ENCODE data around the gene SCAPER. TPM values are rescaled to one million over a fixed set of nuclear protein-coding genes. Genes with fewer than 3 reads are reported as not detected.
A peak's percentile ranks its signal among the peaks of the same experiment; 100 is the strongest.

The SCAPER gene
- total RNA-seq, 4 donors from 2014 or later = 19.6 to 35.9 (median 31.8) TPM

GRCh38 chr15:76335307-76336253 is 569.6 kb downstream of the SCAPER start:
- intact Hi-C loops (cut with DNase I; ENCODE audit: low total_unique reads) = loop anchor here (10.0 kb wide), 1 partner anchor 529 kb away; no protein-coding TSS in a partner anchor
- Histone ChIP-seq H3K27ac (no peak overlapping the region), H3K4me3 (peak overlapping the region in 1 of 4 donors; percentile 45), H3K36me3 (no peaks in the 10 kb centered on the region), H3K4me1 (peaks cover 24 to 26% of the 10 kb centered on the region in 2 donors), H3K27me3 (peaks cover 71 to 78% (median 75%) of the 10 kb centered on the region in 3 donors), H3K9me3 (no peaks in the 10 kb centered on the region)
- in situ Hi-C loops (cut with MboI; ENCODE audit: low sequenced_read_pairs in 4 of 4) = loop anchor here in 3 of 4 donors (10.0 to 25.0 kb wide), 2 partner anchors 141 to 148 kb away; no protein-coding TSS in a partner anchor
- ATAC-seq (no peak), DNase-seq (no peak)
- TF ChIP-seq CTCF (IDR thresholded peaks at IDR 0.05 in 4 of 5, conservative IDR thresholded peaks at IDR 0.05 in 1 of 5) (no peak), POLR2A (IDR thresholded peaks at IDR 0.05) (no peak)

DNA sequence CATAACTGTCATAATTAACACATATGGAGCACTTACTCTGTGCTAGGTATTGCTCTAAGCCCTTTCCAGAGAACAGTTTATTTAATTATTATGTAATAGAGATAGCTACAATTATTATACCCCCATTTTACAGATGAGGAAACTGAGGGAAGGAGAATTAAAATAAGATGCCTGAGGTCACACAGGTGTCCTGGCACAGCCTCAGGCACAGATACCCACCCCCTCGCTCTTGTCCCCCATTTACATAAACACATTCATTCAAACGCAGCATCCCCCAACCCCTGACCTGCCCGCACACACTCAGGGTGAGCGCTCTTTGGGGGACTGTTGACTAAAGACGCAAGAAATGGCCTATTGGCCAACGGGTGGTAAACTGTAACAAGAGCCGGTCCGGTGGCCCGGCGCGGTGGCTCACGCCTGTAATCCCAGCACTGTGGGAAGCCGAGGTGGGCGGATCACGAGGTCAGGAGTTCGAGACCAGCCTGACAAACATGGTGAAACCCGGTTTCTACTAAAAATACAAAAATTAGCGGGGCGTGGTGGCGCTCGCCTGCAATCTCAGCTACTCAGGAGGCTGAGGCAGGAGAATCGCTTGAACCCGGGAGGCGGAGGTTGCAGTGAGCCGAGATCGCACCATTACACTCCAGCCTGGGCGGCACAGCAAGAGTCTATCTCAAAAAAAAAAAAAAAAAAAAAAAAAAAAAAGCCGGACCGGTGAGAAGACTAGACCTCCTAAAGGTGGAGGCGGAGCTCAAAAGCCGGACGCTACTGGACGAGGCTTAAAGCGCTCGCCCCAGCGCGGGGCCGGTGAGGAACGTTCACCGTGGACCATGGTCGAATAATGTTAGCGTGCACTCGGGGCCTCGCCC is 570.5 kb downstream of the SCAPER start:
- intact Hi-C loops (cut with DNase I; ENCODE audit: low total_unique reads) (loop anchor here (10.0 kb wide), 1 partner anchor 530 kb away; no protein-coding TSS in a partner anchor), in situ Hi-C loops (cut with MboI; ENCODE audit: low sequenced_read_pairs in 4 of 4) (loop anchor here in 3 of 4 donors (10.0 to 25.0 kb wide), 2 partner anchors 140 to 147 kb away; no protein-coding TSS in a partner anchor)
- H3K36me3 ChIP-seq = no peaks in the 10 kb centered on the region
- no peaks in the 10 kb centered on the region for H3K9me3 ChIP-seq
- DNase-seq (no peak), ATAC-seq (no peak)
- peaks cover 62 to 70% (median 69%) of the 10 kb centered on the region in 3 donors for H3K27me3 ChIP-seq
- H3K4me3 ChIP-seq = no peak overlapping the region
- peaks cover 17 to 18% of the 10 kb centered on the region in 2 donors for H3K4me1 ChIP-seq
- TF ChIP-seq POLR2A (IDR thresholded peaks at IDR 0.05) = no peak
- TF ChIP-seq CTCF (IDR thresholded peaks at IDR 0.05 in 4 of 5, conservative IDR thresholded peaks at IDR 0.05 in 1 of 5) = no peak
- no peak overlapping the region for H3K27ac ChIP-seq

GRCh38 chr15:76333720-76334437 is 571.3 kb downstream of the SCAPER start:
- H3K4me1 ChIP-seq = peaks cover 16 to 17% of the 10 kb centered on the region in 2 donors
- in situ Hi-C loops (cut with MboI; ENCODE audit: low sequenced_read_pairs in 4 of 4) (loop anchor here in 3 of 4 donors (10.0 to 25.0 kb wide), 2 partner anchors 139 to 147 kb away; no protein-coding TSS in a partner anchor), intact Hi-C loops (cut with DNase I; ENCODE audit: low total_unique reads) (loop anchor here (10.0 kb wide), 1 partner anchor 531 kb away; no protein-coding TSS in a partner anchor)
- ATAC-seq = no peak
- H3K9me3 ChIP-seq = no peaks in the 10 kb centered on the region
- peaks cover 54 to 62% (median 61%) of the 10 kb centered on the region in 3 donors for H3K27me3 ChIP-seq
- no peak overlapping the region for H3K4me3 ChIP-seq
- peak in 1 of 5 experiments; percentile 22 for TF ChIP-seq CTCF (IDR thresholded peaks at IDR 0.05 in 4 of 5, conservative IDR thresholded peaks at IDR 0.05 in 1 of 5)
- no peak for TF ChIP-seq POLR2A (IDR thresholded peaks at IDR 0.05)
- H3K27ac ChIP-seq = no peak overlapping the region
- no peaks in the 10 kb centered on the region for H3K36me3 ChIP-seq
- DNase-seq = no peak

DNA sequence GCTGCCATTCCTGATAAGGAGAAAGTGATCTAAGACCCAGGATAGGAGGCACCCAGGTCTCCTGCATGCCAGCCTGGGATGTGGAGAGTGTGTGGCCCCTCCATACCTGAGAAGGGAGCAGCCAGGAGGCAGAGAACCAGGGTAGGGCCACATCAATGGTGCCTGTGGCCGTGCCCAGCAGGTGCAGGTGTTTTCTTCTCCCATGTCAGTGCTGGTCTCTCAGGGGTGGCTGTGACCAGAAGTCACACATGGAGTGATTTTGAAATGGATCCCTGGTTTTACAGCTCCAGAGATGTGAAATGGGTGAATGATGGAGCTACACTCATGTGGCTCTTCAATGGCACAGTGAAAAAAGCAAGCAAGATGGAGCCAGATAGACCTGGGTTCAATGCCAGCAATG is 571.8 kb downstream of the SCAPER start:
- H3K4me1 ChIP-seq = peaks cover 16 to 20% of the 10 kb centered on the region in 2 donors
- peaks cover 49 to 57% (median 55%) of the 10 kb centered on the region in 3 donors for H3K27me3 ChIP-seq
- H3K27ac ChIP-seq = no peak overlapping the region
- intact Hi-C loops (cut with DNase I; ENCODE audit: low total_unique reads) (loop anchor here (10.0 kb wide), 1 partner anchor 531 kb away; no protein-coding TSS in a partner anchor), in situ Hi-C loops (cut with MboI; ENCODE audit: low sequenced_read_pairs in 4 of 4) (loop anchor here in 3 of 4 donors (10.0 to 25.0 kb wide), 2 partner anchors 139 to 146 kb away; no protein-coding TSS in a partner anchor)
- ATAC-seq = no peak
- no peak overlapping the region for H3K4me3 ChIP-seq
- TF ChIP-seq CTCF (IDR thresholded peaks at IDR 0.05 in 4 of 5, conservative IDR thresholded peaks at IDR 0.05 in 1 of 5) (no peak), POLR2A (IDR thresholded peaks at IDR 0.05) (no peak)
- no peaks in the 10 kb centered on the region for H3K36me3 ChIP-seq
- no peaks in the 10 kb centered on the region for H3K9me3 ChIP-seq
- DNase-seq = no peak
